GM21515 (cell line): ENCODE results near the gene CA11.
"Not testable (repeated sequence)": the region's sequence is repeated elsewhere in the genome, so short reads cannot be mapped to it uniquely, and the experiment has no call there.

Experiments used
- ATAC-seq: cut with Tn5 transposase; IDR thresholded peaks from one replicate; pipeline ENCODE4 v1.9.1; 2021; ENCODE audit not compliant: unreplicated experiment

The CA11 gene

DNA sequence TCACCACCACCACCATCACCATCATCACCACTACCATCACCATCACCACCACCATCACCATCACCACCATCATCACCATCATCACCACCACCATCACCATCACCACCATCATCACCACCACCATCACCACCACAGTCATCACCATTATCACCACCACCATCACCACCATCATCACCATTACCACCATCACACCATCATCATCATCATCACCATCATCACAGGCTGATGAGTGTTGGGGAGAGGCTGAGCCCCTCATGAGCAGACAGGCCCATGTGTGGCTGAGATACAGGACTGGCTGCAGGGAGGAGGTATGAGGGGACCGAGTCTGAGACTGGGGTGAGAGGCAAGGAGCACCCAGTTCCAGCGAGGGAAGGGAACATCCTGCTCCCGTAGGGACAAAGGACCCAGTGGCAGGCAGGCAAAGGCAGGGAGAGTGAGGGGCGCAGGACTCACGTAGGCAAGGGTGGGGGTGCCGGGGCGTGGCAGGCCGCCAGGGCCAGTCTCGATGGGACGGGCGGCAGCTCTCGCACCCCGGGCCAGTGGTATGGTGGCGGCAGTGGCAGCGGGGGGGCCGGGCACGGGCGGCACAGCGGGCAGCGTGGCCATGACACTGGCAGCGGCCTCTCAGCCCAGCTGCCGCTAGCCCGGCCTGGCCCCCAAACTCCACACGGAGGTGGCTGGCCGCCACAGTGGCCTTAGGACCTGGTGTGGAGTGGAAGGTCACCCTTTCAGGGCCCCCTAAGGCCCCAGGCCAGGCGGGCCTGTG, 24.1 kb upstream of the CA11 start:
- ATAC-seq, result no peak

DNA sequence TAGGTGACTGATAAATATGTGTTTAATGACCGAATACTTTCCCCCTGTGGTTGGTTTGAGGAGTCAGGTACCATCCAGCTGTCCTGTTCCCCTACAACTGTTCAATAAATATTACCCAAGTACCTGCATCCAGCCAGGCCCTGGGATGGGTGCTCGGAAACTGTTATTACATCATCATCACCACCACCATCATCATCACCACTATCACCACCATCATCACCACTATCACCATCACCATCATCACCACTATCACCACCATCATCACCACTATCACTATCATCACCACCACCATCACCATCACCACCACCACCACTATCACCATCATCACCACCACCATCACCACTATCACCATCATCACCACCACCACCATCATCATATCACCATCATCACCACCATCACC, 22.8 kb upstream of the CA11 start:
- no peak for ATAC-seq

DNA sequence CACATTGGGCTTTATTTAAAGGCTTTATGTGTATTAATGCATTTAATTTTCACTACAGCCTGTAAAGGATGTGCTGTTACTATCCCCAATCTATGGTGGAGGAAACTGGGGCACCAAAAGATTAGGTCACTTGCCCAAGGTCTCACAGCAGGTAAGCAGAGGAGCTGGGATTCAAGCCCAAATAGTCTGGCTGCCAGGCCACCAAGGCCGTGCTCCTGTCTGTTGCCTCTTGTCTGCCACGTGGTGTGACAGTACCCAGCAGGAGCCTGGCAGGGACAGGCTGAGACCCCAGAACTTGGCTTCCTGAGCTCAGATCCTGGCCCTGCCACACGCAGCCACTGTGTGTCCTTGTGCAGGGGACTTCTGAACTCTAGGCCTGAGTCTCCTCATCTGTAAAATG, 22.3 kb upstream of the CA11 start:
- ATAC-seq, result no peak

DNA sequence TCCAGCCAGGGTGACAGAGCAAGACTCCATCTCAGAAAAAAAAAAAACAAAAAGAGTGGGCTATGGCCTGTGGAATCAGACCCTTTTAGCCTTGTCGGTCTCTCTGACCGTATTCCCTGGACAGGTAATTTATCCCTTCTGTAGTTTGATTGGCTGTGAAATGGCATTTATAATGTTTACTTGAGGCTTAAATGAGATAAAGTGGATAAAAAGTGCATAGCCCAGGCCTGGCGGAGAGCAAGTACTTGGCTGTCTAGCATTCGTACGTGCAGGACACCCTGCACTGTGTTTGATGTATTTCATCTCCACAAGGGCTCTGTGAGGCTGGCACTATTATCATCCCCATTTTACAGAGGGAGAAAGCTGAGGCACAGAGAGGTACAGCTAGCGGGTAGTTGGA, 19.8 kb upstream of the CA11 start:
- ATAC-seq, result no peak

DNA sequence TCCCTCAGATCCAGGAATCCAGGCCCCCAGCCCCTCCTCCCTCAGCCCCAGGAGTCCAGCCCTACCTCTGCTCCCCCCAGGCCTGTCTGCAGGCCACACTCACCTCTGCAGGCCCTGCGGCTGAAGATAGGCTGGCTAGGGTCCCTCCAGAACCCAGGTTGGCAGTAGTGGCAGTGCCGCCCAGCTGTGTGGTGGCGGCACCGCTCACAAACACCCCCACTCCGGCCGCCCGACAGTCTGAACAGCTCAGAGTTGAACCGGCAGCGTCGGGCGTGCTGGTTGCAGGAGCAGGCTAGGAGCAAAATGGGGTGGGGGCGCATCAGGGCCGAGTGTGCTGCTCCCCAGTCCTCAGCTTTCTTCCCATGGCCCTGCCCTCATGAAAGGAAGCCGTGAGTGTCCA, 18.5 kb upstream of the CA11 start:
- ATAC-seq, result no peak

DNA sequence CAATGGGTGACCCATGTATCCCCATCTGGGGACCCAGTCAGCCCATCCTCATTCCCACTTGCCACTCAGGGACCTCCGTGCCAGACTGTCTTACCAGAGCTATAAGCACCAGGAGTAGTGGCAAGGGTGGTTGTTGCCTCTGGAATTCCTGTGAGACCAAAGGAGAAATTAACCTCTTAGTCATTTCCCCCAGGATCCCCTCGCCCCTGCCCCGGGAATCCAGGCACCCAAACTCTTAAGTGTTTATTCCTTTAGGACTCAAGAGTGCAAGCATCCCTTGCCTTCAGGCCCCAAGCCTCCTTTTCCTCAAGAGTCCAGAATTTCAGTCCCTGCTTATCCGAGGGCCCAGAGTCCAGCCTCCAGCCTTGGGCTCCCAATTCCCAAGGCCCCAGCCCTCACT, 17.7 kb upstream of the CA11 start:
- ATAC-seq, result no peak

DNA sequence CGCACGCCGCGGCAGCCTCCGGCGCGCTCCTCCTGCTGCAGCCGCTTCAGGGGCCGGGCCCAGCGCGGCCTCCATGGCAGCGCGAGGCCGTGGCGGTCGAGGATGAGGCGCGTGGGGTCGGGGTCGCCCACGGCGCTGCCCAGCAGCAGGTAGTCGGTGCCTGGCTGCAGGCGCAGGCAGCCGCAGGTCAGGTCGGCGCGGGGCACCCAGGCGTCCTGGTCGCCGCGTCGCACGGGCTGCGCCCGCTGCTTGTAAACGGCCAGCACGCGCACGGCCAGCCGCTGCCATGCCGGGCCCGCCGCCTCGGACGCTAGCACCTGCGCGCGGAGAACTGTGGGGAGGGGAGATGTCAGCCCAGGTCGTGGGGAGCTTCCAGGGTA, 15.7 kb upstream of the CA11 start:
- no peak for ATAC-seq

DNA sequence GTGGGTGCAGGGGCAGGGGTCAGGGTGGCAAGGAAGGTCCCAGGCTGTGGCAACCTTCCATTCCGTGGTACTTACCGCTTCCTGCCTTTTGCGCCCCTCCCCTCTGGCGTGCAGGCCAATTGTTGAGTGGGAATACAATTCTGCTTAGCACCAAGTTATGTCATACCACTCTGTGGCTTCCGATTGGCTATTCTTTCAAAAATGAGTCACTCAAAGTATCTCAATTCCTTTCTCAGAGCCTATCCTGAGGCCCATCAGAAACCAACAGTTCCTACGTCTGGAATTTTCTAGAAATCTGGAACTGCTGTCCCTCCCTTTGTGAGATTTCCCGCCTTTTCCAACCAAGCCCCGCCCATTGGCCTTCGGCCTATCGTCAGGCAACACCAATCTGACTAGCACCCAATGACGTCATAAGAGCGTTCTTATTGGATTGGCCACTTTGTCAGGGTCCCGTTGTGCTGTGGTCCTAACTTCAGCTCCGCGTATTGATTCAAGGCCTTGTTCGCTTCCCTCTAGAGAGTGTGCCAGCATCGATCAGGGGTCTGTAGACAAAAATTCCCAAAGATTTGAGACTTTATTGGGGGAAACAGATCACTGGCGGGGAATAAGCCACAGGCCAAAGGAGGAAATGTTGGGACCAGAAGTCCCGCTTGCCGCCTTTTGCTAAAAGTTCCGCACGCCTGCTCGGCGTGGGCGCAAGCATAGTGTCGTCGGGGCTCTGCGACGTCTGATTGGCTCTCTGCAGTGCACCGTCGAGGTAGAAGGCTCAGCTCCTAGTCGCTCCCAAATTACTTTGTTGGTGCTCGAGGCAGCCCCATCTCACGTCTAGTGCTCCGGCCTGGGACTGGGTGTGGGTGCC, 15.1 kb upstream of the CA11 start:
- ATAC-seq, result no peak

DNA sequence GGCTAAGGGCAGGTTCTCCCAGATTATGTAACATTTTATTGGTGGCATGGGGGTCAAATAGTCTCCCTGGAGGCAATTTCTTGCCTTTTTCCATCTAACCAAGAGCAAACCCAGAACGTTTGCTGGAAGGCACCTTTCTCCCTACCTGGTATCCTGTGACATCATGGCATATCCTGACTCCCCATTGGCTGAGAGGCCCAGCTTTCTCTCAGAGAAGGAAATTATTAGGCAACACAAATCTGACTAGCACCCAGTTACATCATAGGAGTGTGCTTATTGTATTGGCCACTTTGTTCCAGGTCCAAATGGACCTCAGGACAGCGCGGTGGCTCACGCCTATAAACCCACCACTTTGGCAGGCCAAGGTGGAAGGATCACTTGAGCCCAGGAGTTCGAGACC, 13.8 kb upstream of the CA11 start:
- ATAC-seq, result no peak

DNA sequence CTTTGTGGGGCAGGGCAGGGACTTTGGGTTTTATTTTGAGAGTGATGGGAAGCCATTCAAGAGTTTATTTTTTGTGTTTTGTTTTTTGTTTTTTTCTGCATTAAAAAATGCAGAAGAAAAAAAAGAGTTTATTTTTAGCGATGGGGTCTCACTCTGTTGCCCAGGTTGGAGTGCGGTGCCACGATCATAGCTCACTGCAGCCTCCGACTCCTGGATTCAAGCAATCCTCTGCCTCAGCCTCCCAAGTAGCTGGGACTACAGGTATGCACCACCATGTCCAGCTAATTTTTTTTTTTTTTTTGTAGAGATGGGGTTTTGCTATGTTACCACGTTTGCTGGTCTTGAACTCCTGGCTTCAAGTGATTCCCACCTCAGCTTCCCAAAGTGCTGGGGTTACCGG, 12.5 kb upstream of the CA11 start:
- no peak for ATAC-seq

DNA sequence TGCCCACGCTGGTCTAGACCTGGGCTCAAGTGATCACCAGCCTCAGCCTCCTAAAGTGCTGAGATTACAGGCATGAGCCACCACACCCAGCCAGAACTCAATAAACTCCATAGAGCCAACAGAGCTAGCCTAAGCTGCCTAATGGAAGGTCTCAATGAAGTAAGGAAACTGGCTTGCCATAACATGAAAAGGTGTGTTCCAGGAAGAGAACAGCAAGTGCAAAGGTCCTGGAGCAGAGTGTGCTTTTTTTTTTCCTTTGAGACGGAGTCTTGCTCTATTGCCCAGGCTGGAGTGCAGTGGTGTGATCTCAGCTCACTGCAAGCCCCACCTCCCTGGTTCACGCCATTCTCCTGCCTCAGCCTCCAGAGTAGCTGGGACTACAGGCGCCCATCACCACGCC, 11.8 kb upstream of the CA11 start:
- not testable (repeated sequence) for ATAC-seq

DNA sequence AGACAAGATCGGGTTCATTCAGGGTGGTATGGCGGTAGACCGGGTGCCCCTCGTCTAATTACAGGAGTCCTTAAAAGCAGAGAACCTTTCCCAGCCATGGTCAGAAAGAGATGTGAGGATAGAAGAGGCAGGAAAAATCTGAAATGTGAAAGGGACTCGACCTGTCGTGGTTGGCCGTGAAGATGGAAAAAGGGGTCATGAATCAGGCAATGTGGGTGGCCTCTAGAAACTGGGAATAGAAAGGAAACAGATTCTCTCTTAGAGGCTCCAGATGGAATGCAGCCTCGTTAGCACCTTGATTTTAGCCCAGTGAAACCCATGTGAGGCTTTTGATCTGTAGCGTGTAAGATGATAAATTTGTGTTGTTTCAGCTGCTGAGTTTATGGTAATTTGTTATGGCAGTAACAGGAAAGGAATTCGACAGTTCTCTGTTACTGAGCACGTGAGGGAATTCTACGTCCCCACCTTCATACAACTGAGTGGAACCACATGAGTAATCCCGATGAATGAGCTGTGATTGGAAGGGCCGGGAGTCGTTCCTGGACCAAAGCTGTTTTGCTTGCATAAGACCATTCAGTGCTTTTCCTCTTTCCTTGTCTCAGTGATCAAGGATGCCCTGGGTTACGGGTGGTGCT, 11.0 kb upstream of the CA11 start:
- no peak for ATAC-seq

DNA sequence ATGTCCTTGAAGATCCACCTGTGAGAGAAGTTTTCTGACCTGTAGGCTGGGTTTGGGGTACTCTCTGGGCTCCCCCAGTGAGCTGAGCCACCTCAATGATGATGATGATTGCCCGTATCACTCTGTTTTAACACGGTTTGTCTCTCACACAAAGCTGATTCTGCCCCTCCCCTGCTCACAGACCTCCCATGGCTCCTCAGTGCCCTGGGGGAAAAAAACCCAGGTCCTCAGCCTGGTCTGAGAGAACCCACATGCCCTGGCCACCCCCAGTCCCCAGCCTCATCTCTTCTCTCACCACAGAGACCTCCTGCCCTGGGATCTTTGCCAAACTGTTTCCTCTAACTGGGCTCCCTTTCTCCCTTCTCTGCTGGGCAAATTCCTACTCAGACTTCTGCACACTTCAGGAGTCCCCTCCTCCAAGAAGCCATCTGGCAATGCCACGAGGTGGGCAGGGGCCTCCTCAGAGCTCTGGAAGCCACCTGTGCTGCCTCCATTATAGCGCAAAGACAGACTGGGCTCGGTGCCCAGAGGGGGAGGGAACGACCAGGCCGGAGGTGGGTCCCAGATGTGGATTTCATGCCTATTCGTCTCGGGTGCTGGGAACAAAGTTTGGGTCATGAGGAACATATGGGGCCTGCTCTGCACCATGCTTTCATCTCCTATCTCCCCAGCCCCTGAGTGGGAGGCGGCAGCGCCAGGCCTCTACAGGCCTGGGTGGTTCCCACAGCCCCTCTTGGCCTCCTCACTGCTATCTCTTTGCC, 8.5 kb upstream of the CA11 start:
- no peak for ATAC-seq

DNA sequence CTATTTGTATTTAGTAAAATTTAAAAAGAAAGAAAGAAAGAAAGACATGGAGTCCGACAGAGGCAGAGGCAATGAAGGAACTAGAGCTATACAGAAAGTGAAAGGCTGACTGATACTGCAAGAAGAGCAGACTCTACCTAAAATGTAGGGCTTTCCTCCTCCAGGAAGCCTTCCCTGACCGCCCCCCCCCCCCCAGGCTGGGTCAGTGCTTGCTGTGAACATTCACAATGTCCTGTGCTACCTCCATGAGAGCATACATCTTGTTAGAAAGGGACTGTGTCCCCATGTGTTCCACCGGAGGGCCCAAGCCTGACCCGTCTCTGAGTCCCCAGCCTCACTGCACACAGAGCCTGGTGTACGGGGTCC, 5.7 kb upstream of the CA11 start:
- no peak for ATAC-seq

DNA sequence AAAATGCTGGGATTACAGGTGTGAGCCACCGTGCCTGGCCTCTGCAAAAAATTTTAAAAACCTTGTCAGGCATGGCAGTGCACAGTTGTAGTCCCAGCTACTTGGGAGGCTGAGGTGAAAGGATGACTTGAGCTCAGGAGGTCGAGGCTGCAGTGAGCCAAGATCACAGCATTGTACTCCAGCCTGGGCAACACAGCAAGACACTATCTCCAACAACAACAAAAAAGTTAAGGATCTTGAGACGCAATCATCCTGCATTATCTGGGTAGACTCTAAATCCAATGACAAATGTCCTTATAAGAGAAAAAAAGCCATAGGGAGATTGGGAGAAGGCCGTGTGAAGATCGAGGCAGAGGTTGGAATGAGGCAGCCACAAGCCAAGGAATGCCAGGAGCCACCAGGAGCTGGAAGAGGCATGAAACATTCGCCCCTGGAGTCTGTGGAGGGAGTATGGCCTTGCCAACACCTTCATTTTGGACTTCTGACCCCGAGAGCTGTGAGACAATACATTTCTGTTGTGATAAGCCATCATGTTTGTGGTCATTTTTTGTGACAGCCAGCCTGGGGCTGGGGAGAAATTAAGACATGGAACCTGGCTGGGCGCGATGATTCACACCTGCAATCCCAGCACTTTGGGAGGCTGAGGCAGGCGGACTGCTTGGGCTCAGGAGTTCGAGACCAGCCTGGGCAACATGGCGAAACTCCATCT, 5.1 kb upstream of the CA11 start:
- no peak for ATAC-seq

DNA sequence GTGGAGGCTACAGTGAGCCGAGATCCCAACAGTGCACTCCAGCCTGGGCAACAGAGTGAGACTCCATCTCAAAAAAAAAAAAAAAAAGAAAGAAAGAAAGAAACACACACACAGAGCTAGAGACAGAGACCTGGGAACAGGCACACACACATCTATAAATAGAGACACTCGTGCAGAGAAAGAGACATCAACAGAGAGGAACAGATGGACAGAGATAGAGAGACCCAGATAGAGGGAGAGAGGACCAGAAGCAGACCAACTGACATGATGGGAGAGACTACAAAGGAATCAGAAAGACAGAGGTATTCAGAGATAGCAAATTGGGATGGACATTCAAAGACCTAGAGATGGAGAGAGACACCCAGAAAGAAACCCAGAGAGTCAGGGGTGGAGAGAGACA, 2.1 kb upstream of the CA11 start:
- no peak for ATAC-seq

DNA sequence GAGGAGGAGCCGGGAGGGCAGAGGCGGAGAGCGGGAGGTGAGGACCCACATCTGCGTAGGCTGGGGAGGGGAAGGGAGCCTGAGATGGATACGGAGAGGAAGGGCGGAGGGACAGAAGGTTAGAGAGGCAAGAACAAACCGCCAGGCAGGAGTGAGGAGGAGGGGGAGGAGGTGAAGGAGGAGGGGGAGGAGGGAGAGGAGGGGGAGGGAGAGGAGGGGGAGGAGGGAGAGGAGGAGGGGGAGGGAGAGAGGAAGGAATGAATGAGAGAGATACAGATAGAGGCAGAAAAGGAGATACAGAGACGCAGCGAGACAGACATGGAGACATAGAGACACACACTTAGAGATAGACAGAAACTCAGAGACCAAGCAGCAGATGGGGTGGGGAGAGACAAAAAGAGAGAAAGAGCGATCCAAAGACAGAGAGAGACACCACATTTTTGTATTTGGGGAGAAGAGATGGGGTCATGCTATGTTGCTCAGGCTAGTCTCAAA, 782 bp upstream of the CA11 start:
- no peak for ATAC-seq

DNA sequence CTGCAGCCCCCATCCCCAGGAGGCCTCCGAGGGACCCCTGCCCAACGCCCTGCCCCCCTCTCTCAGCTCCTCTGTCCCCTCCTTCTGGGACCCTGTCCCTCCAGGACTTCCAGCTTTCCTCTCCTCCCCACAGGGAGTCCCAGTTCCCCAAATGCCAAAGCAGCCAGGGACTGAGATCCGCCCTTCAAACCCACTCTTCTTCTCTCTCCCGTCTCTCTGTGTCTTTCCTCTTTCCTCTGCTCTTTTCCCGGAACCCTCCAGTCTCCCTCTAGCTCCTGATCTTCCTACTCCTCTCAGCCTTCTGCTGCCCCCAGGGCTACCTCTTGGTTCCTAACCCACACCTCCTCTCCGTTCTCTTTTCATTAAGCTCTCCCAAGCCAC, 377 bp downstream of the CA11 start:
- no peak for ATAC-seq

DNA sequence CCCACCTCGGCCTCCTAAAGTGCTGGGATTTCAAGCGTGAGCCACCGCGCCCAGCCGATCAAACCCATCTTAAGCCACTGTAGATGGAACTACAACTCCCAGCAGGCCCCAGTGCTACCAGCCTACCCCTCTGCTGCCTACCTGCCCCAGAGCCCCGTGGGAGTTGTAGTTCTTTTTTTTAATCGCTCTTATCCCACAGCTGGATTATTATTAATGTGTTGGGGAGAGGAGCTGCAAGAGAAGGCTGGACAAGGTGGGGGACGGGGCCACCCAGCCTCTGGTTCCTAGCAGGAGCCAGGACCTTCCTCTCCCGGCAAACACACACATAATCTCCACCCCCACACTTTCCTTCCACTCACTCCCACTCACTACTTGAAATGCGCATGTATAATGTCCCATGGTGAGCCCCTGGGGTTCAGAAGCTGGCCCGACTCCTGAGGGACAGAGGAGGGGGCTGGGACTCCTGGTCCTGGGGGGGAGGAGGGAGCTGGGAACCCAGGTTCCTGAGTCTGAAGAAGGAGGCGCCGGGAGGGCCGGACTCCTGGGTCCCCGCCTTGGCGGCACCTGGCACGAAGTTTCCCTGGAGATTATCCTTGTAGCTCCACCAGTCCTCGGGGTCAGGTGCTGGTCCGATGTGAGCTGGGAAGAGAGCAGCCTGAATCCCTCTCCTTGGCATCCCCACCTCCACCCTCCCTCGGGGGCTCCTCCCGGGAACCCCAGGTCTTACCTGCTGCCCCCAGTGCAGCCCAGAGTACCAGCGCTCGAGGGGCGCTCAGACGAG, 958 bp downstream of the CA11 start:
- ATAC-seq, result no peak

DNA sequence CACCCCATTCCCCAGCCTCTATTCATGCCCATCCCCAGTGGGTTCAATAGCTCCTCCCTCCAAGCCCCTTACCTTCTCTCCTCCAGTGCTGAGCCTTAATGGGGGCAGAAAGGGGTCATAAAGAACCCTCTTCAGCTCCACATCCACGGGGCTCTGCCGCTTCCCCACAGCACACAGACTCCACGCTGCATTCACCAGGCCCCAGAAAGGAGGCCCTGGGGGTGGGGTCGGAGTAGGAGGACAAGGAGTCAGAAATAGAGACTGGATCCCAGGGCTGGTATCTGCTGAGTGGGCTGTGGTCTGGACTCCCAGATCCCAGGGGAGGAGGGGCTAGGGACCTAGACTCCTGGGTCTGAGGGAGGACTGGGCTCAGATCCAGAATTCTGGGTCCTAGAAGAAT, 1.6 kb downstream of the CA11 start:
- ATAC-seq, result no peak
